ENCODE measurements around the gene VSIG10L. TPM values are rescaled to one million over a fixed set of nuclear protein-coding genes. Genes with fewer than 3 reads are reported as not detected.

VSIG10L gene
- total and polyA plus RNA-seq, 2 experiments from 2014 or later, result 0.61 to 1.7 TPM

DNA sequence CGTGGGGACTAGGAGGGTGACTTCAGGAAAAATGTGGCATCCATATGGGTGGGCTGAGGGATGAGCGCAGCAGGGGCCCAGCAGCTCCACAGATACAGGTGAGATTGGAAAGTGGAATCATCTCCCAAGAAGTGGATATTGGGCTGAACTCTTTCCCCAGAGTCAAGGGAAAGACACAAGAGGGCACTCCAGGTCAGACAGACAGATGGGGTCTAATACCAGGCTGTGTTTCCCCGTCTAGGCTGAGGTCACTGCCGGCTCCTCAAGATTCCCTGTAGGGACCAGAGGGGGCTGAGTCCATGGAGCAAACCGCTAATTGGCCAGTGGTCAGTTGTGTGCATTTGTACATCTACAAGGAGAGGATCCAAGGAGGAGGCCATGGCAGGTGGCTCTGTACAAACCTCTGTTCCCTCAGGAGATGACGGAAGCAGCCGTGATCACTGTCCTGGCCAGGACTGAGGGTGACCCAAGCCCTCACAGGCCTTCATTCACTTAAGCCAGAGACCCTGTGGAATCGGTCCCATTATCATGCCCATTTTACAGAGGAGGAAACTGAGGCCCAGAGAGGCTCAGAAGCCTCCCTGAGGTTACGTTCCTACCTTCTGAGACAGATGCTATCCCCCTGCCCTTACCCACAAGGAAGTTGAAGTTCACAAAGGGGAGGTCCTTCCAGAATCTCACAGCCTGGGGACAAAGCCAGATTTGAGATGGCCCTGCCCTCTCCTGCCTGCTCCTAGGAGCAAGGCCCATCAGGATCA lies 45.4 kb downstream of the VSIG10L start:
- H3F3A ChIP-seq (ENCODE audit: insufficient read depth), result no peaks in the 10 kb centered on the region
- TF ChIP-seq EZH2phosphoT487 (IDR thresholded peaks at IDR 0.05; ENCODE audit: insufficient read depth, low read depth) (no peak), EZH2 (IDR thresholded peaks at IDR 0.05; ENCODE audit: insufficient read depth, poor library complexity, severe bottlenecking) (no peak)
- DNase-seq, result no peak
- no peaks in the 10 kb centered on the region; the same call in 1 of the 2 replicates for H3K27me3 ChIP-seq (replicated peaks; ENCODE audit: insufficient read depth)
- H3K4me1 ChIP-seq (ENCODE audit: insufficient read depth), result no peaks in the 10 kb centered on the region
- no peak overlapping the region for H3K4me3 ChIP-seq
- no peaks in the 10 kb centered on the region for H3K9me2 ChIP-seq (ENCODE audit: insufficient read depth)
- H3K9me3 ChIP-seq (ENCODE audit: low read depth), result no peaks in the 10 kb centered on the region
- no peak overlapping the region for H3K9ac ChIP-seq
- H3K36me3 ChIP-seq (ENCODE audit: low read depth), result no peaks in the 10 kb centered on the region
- no peaks in the 10 kb centered on the region for H3K79me2 ChIP-seq (ENCODE audit: insufficient read depth)
- H3K27ac ChIP-seq, result no peak overlapping the region
- no peak overlapping the region for H3K4me2 ChIP-seq (ENCODE audit: unreplicated experiment)
- no peaks in the 10 kb centered on the region for H4K20me1 ChIP-seq (ENCODE audit: insufficient read depth)
- WGBS, 2 experiments (ENCODE audit: low coverage in 1 of 2, low lambda C conversion rate in 2 of 2, missing lambda C conversion rate in 2 of 2), result 24 to 25% methylated on average over 9 of the region's 9 CpGs
- no peak overlapping the region for H2AFZ ChIP-seq
- in situ Hi-C loops (cut with MboI), result no loop called here

DNA sequence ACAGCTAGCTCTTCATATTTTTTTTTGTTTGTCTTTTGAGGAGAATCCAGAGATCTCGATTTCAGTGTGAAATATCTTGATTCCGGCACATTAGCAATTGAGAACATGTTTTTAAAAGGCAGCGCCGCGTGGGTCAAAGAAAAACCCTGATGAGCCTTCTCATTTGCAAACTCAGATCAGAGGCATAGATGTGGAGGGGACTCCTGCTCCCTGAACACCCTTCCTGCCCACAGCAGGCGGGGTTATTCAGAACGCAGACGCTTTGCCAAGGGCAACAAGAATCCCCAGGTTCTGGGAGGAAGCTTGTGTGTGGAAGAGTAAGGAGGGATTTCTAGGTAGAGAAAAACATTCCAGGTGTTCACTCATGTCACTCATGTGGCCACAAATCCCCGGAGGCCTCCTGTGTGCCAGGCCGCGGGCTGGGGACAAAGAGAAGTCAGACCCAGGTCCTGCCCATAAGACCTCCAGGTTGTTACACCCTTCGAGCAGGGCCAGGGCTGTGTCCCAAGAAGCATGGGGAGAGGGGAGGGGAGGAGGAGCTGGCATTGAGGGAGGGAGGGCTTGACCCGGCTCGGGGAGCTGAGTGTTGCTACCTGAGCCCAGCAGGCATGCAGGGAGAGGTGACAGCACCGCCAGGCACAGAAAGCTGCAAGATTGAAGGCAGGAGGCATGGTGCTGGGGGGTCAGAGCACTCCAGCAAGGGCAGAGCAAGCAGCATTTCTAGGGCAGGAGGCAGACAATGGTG lies 46.4 kb downstream of the VSIG10L start:
- no peaks in the 10 kb centered on the region for H4K20me1 ChIP-seq (ENCODE audit: insufficient read depth)
- in situ Hi-C loops (cut with MboI), result no loop called here
- H3K9ac ChIP-seq, result no peak overlapping the region
- H3K4me3 ChIP-seq, result no peak overlapping the region
- DNase-seq, result no peak
- H3K79me2 ChIP-seq (ENCODE audit: insufficient read depth), result no peaks in the 10 kb centered on the region
- H3K27me3 ChIP-seq (replicated peaks; ENCODE audit: insufficient read depth), result no peaks in the 10 kb centered on the region; the same call in 1 of the 2 replicates
- H3K36me3 ChIP-seq (ENCODE audit: low read depth), result no peaks in the 10 kb centered on the region
- no peaks in the 10 kb centered on the region for H3K4me1 ChIP-seq (ENCODE audit: insufficient read depth)
- H3K4me2 ChIP-seq (ENCODE audit: unreplicated experiment), result no peak overlapping the region
- H3K9me2 ChIP-seq (ENCODE audit: insufficient read depth), result no peaks in the 10 kb centered on the region
- H2AFZ ChIP-seq, result no peak overlapping the region
- WGBS, 2 experiments (ENCODE audit: low coverage in 1 of 2, low lambda C conversion rate in 2 of 2, missing lambda C conversion rate in 2 of 2), result 21 to 26% methylated on average over 12 to 15 of the region's 15 CpGs
- no peak overlapping the region for H3K27ac ChIP-seq
- no peaks in the 10 kb centered on the region for H3K9me3 ChIP-seq (ENCODE audit: low read depth)
- TF ChIP-seq EZH2phosphoT487 (IDR thresholded peaks at IDR 0.05; ENCODE audit: insufficient read depth, low read depth), result no peak
- TF ChIP-seq EZH2 (IDR thresholded peaks at IDR 0.05; ENCODE audit: insufficient read depth, poor library complexity, severe bottlenecking), result no peak
- no peaks in the 10 kb centered on the region for H3F3A ChIP-seq (ENCODE audit: insufficient read depth)

DNA sequence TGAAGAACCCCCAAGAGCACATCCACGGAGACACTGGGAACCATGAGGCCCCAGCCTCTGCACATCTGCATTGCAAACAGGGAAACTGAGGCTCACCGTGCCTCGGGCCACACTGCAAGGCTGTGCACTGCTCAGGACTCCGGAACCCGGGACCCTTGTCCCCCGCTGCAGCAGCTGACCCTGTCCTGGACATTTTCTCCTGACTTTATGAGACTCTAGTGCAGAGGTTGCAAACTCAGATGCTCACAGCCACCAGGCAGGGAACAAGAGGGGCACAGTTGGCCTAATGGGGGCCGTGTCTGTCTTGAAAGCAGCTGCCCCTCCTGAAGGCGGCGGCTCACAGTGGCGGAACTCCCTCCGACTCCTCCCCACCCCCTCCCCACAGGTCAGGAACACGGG lies 47.0 kb downstream of the VSIG10L start:
- Histone ChIP-seq H3K9me2 (ENCODE audit: insufficient read depth) (no peaks in the 10 kb centered on the region), H3K79me2 (ENCODE audit: insufficient read depth) (no peaks in the 10 kb centered on the region), H3K27ac (no peak overlapping the region), H4K20me1 (ENCODE audit: insufficient read depth) (no peaks in the 10 kb centered on the region), H3K27me3 (replicated peaks; ENCODE audit: insufficient read depth) (no peaks in the 10 kb centered on the region; the same call in 1 of the 2 replicates), H3K9me3 (ENCODE audit: low read depth) (no peaks in the 10 kb centered on the region), H3F3A (ENCODE audit: insufficient read depth) (no peaks in the 10 kb centered on the region), H3K4me2 (ENCODE audit: unreplicated experiment) (no peak overlapping the region), H2AFZ (no peak overlapping the region), H3K4me3 (no peak overlapping the region), H3K4me1 (ENCODE audit: insufficient read depth) (no peaks in the 10 kb centered on the region), H3K9ac (no peak overlapping the region), H3K36me3 (ENCODE audit: low read depth) (no peaks in the 10 kb centered on the region)
- no peak for DNase-seq
- in situ Hi-C loops (cut with MboI), result no loop called here
- TF ChIP-seq EZH2phosphoT487 (IDR thresholded peaks at IDR 0.05; ENCODE audit: insufficient read depth, low read depth) (no peak), EZH2 (IDR thresholded peaks at IDR 0.05; ENCODE audit: insufficient read depth, poor library complexity, severe bottlenecking) (no peak)
- 30 to 32% methylated on average over 12 of the region's 12 CpGs for WGBS, 2 experiments (ENCODE audit: low coverage in 1 of 2, low lambda C conversion rate in 2 of 2, missing lambda C conversion rate in 2 of 2)

DNA sequence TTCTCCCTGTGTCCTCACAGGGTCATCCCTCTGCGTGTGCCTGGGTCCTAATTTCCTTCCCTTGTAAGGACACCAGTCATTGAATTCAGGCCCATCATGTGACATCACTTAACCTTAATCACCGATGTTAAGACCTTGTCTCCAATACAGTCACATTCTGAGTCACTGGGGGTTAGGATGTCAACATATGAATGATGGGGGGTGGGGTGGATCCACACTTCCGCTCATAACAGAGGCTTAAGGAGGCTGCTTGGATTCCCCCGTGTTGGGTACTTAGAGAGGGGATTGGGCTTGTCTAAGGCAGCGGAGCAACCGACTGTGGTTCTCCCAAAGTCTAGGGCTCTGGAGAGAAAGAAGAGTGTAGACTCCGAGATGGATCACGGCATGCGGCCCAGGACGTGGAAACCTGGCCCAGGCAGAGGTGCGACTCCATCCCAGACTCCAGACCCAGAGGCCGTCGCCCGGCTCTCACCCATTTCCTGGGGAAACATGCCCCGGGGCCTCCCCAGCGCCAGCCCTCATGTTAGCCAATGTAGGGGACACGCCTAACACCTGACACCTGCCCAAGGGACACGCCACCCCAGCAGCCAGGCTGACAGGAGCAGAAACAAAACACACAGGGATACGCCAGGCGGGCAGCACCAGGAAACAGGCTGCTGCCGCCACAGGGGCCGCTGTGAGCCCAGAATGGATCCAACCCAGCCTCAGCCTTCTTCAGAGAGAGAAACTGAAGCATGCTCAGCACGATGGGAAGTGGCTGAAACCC lies 47.5 kb downstream of the VSIG10L start:
- no peaks in the 10 kb centered on the region for H3K4me1 ChIP-seq (ENCODE audit: insufficient read depth)
- no peak overlapping the region for H3K9ac ChIP-seq
- H3F3A ChIP-seq (ENCODE audit: insufficient read depth), result no peaks in the 10 kb centered on the region
- TF ChIP-seq EZH2phosphoT487 (IDR thresholded peaks at IDR 0.05; ENCODE audit: insufficient read depth, low read depth), result no peak
- no peak for TF ChIP-seq EZH2 (IDR thresholded peaks at IDR 0.05; ENCODE audit: insufficient read depth, poor library complexity, severe bottlenecking)
- no peak overlapping the region for H3K4me2 ChIP-seq (ENCODE audit: unreplicated experiment)
- H3K27ac ChIP-seq, result no peak overlapping the region
- no peak overlapping the region for H3K4me3 ChIP-seq
- no peak for DNase-seq
- no peak overlapping the region for H2AFZ ChIP-seq
- in situ Hi-C loops (cut with MboI), result no loop called here
- no peaks in the 10 kb centered on the region for H3K36me3 ChIP-seq (ENCODE audit: low read depth)
- WGBS, 2 experiments (ENCODE audit: low coverage in 1 of 2, low lambda C conversion rate in 2 of 2, missing lambda C conversion rate in 2 of 2), result 52 to 56% methylated on average over 23 of the region's 23 CpGs
- H3K27me3 ChIP-seq (replicated peaks; ENCODE audit: insufficient read depth), result no peaks in the 10 kb centered on the region; the same call in 1 of the 2 replicates
- no peaks in the 10 kb centered on the region for H3K79me2 ChIP-seq (ENCODE audit: insufficient read depth)
- no peaks in the 10 kb centered on the region for H4K20me1 ChIP-seq (ENCODE audit: insufficient read depth)
- H3K9me2 ChIP-seq (ENCODE audit: insufficient read depth), result no peaks in the 10 kb centered on the region
- H3K9me3 ChIP-seq (ENCODE audit: low read depth), result no peaks in the 10 kb centered on the region
